Left forelimb (tissue), 1 donor: Measurements from ENCODE around the gene NANS.
"Not testable (repeated sequence)": the region's sequence is repeated elsewhere in the genome, so short reads cannot be mapped to it uniquely, and the experiment has no call there.

ENCODE experiments used
- DNase-seq: peaks from one replicate; pipeline ENCODE4 v3.0.0-alpha.2; 2018; ENCODE audit warnings: low spot score

NANS gene

GRCh38 chr9:98101416-98101815 lies 44.9 kb downstream of the NANS start:
- no peak for DNase-seq

GRCh38 chr9:98101868-98102273 lies 45.3 kb downstream of the NANS start:
- no peak for DNase-seq

DNA sequence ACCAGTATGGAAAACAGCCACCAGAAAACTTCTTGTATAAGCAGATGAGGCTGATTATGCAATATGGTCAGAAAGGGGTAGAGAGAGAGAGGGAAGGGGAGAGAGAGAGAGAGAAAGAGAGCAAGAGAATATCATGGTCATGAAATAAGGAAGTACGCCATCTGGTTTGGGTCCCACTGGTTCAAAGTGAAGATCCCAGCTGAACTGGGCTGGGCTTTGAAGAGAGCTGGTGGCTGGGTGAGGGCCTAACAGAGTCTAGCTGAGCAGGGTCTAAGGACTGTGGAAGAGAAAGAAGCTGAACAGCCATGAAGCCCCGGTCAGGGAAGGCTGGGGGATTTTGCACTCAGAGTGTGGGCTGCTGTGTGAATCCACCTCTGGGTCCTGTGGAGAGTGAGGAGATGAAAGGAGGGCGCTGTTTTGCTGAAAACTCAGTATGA lies 47.9 kb downstream of the NANS start:
- DNase-seq: no peak

DNA sequence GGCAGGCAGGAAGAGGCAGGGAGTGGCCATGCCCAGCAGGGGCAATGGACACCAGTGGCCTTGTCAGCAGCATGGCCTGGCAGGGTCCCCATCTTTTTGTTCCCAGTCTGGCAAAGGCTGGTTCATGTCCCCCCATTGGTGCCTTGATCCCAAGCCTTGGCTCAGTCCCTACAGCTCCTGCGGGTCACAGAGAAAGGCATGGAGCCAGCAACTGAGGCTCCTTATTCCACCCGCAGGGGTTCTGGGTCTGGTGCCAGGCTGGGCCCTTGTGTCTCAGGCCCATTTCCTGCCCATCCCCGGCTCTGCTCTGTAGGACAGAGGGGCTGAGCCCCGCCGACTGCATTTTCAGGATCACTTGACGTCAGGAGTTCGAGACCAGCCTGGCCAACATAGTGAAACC lies 48.5 kb downstream of the NANS start:
- DNase-seq: no peak

DNA sequence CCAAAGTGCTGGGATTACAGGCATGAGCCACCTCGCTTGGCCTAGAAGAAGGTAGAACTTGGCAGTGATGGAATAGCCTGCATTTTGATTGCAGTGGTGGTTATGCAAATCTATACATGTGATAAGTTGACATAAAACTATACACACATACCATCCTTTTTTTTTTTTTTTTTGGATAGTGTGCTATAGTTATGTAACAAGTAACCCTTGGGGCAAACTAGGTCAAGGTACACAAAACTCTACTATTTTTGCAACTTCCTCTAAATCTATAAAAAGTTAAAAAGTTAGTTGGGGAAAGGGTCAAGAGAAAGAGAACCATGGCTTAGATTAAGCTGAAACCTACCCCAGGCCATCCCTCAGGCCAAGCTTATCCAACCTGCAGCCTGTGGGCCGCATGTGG lies 51.4 kb downstream of the NANS start:
- no peak for DNase-seq

- DNase-seq: peak; percentile 30
Observed at GRCh38 chr9:98108531-98109031, 52.0 kb downstream of the NANS start.

DNA sequence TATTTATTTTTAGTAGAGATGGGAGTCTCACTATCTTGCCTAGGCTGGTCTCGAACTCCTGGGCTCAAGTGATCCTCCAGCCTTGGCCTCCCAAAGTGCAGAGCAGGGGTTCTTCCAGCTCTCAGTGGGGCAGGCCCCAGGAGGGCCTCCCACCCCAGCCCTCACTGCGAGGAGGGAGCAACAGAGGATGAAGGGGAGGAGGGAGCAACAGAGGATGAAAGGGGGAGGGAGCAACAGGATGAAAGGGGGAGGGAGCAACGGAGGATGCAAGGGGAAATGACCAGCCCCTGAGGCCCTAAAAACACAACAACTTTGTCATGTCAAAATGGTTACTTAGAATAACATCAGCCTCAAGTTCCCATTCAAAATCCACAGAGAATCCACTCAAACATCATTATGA lies 52.5 kb downstream of the NANS start:
- DNase-seq: peak; percentile 26

- not testable (repeated sequence) for DNase-seq
Observed at GRCh38 chr9:98117097-98117496, 60.6 kb downstream of the NANS start.

- peak; percentile 49 for DNase-seq
Observed at GRCh38 chr9:98117984-98118639, 61.6 kb downstream of the NANS start.

DNA sequence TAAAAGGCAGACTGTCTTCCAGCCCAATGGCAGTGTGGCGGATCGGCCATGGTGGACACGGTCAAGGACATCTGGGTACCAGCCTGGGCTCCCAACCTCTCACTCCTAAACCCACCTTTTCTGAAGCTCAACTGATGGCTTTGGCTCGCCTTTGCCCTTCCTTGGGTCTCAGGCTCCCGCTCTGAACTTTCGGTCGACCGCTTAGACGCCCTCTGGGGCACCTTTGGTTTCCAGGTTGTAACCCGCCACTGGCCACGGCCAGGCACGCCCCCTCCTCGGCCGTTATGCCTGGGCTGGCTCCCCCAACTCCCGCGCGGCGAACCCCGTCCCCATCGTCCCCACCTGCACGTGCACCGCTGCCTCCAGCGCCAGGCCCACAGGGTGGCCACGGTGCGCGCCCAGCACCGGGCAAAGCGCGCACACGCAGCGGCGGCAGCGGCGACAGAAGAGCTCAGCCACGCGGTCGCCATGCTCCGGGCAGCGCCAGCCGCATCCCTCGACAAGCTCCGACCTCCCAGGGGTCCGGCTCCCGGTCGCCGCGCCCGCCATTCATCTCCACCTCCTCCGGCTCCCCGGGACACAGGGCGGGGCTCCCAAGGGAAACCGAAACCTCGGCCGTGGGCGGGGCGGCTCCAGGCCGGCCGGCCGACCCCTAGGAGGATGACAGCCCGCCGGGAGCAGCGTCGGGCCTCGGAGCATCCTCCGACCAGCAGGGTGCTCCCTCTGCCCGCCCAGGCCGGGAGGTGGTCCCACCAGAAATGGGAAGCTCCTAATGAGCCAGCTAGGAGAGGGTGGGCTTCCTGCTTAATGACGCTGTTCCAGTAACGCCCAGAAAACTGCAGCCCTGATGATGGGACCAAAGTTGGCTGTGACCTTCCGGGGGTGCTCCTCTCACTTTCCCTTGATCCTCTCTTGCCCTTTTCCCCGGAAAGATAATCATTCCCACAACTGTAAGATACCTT lies 62.4 kb downstream of the NANS start, which contains the start of gene TRIM14:
TRIM14 (minus strand) TSS at position 583 of the 962 bp plus-strand sequence; CDS start at position 549, 34 bp downstream.
- peak; percentile 64 for DNase-seq

GRCh38 chr9:98120476-98120875 lies 63.9 kb downstream of the NANS start:
- peak; percentile 47 for DNase-seq

DNA sequence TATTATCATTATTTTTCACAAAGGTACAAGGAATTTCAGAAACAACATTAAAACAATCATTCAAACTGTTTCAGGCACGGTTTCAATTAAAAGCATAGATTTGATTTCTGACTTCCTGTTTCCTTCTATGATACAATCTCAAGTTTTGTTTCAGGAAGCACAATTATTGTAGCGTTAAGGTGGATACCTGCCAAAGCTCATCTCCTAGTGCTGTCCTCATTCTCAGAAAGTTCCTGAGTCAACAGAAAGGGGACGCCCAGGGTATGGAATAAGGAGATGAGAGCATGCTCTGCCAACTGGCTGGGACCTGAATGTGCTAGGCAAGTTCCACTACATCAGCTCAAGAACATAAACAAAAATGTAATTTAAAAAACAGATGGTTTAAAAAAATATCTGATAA lies 64.5 kb downstream of the NANS start:
- no peak for DNase-seq

DNA sequence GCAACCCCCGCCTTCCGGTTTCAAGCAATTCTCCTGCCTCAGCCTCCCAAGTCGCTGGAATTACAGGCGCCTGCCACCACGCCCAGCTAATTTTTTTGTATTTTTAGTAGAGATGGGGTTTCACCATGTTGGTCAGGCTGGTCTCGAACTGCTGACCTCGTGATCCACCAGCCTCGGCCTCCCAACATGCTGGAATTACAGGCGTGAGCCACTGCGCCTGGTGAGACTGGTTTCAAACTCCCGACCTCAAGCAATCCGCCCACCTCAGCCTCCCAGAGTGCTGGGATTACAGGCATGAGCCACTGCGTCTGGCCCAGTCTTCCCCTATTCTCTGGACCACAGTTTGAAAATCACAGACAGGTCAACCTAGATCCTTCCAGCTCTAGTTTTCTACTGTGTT lies 67.6 kb downstream of the NANS start:
- DNase-seq: not testable (repeated sequence)

DNA sequence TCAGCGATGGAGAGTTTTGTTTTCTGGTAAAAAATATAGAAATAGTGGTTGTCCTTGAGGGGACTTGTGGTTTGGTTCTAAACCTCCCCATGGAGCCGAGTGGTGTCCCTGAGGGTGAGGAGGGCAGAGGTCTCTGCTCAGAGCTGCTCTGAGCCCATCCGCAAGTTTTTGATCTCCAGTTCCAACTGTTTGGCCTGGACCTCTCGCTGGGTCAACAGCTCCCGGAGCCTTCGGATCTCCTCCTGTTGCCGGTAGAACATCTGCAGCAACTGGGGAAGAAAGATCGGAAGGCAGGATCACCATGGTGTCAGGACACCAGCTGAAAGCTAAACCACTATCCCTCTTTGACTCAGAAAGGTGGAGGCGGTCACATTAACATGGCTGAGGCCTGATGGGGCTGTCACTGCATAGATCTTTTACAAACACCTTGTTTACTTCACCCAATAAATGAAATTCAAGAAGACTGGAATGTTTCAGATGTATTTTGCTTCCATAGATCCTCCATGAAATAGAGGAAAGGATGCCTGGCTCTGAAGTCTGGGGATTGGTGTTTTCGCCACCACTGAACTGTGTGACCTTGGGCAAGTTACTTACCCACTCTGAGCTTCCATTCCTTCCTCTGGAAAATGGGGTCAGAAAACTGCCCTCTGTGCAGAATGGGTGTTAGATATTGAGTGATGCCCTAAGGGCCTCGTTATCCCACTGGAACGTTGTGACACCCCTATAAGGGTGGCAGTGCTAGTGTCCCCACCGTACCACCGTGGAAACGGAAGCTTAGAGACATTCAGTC lies 68.3 kb downstream of the NANS start:
- DNase-seq: no peak

- DNase-seq: no peak
Observed at GRCh38 chr9:98127226-98127625, 70.7 kb downstream of the NANS start.

- no peak for DNase-seq
Observed at GRCh38 chr9:98128316-98128715, 71.8 kb downstream of the NANS start.

DNA sequence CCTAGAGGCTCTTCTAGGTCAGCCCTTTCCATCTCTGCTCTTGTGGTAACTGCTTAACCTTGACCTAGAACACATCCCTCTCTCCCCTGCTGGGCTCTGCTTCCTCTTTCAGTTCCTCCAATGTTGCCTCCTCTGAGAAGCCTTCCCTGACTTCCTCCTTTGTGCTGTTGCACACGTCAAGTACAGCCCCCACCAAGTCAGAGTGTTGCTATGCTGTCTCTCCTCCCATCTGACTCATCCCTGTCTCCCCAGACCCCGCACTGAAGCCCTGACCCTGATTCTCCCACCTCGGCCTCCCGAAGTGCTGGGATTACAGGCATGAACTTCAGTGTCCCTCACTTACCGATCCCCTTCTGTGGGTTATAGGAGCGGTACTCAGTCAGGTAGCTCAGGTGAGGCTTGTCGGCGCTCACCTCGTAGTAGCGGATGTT lies 72.9 kb downstream of the NANS start:
- DNase-seq: no peak

- DNase-seq: not testable (repeated sequence)
Observed at GRCh38 chr9:98130060-98130459, 73.5 kb downstream of the NANS start.

- DNase-seq: no peak
Observed at GRCh38 chr9:98130576-98131228, 74.2 kb downstream of the NANS start.

DNA sequence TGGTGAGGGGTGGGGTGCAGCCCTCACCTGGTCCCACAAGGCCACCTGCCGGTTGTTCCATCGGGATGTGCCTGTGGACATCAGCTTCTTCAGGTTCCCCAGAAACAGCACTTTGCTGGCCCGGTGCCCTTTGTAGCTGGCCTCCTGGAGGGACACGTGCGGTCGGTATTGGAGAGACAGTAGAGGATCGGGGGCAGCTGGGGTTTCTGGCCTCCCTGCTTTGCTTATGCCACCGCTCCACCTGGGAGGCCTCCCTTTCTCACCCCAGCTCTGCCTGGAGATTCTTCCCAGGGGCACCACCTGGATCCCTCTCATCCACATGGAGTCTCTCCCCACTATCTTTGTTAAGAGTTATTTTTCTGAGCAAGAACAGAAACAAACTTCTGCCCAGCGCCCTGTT lies 75.6 kb downstream of the NANS start:
- DNase-seq: no peak
